GM23338 (cell line): Measurements from ENCODE around the gene OR2V2. TPM values are rescaled to one million over a fixed set of nuclear protein-coding genes. Genes with fewer than 3 reads are reported as not detected.
"Not testable (repeated sequence)": the region's sequence is repeated elsewhere in the genome, so short reads cannot be mapped to it uniquely, and the experiment has no call there.

Source experiments
- ATAC-seq: fragments of 200-7000 bp; cut with Tn5 transposase; 3 replicates; pipeline ENCODE4 v1.9.1; 2020
- DNase-seq: peaks from one replicate; pipeline ENCODE4 v3.0.0-alpha.2; 2015; ENCODE audit warnings: low spot score
- H2AFZ ChIP-seq: fragments of 200-600 bp; sonication (generic); 2 replicates; pipeline ENCODE4 v1.8.0; 2016; ENCODE audit warnings: antibody characterized with exemption, mild to moderate bottlenecking, moderate library complexity
- H3F3A ChIP-seq: fragments of 200-600 bp; sonication (generic); replicated peaks from 2 replicates; pipeline ENCODE4 v1.8.0; 2017; ENCODE audit warnings: antibody characterized with exemption, mixed run types, low read depth
- H3K27ac ChIP-seq: fragments of 200-600 bp; sonication (generic); 2 replicates; pipeline ENCODE4 v1.6.1; 2016; ENCODE audit warnings: low read depth
- H3K27me3 ChIP-seq: fragments of 200-600 bp; sonication (generic); 2 replicates; pipeline ENCODE4 v1.8.0; 2016; ENCODE audit warnings: mild to moderate bottlenecking, mixed run types, moderate library complexity; ENCODE audit not compliant: insufficient read depth
- H3K36me3 ChIP-seq: fragments of 200-600 bp; sonication (generic); 2 replicates; pipeline ENCODE4 v1.8.0; 2016; ENCODE audit warnings: mild to moderate bottlenecking; ENCODE audit not compliant: insufficient read depth
- H3K4me1 ChIP-seq: fragments of 200-600 bp; sonication (generic); 2 replicates; pipeline ENCODE4 v1.8.0; 2016; ENCODE audit warnings: mild to moderate bottlenecking, moderate library complexity; ENCODE audit not compliant: insufficient read depth
- H3K4me2 ChIP-seq: fragments of 200-600 bp; sonication (generic); 2 replicates; pipeline ENCODE4 v1.7.1; 2017; ENCODE audit warnings: mixed run types
- H3K4me3 ChIP-seq: fragments of 200-600 bp; sonication (generic); 2 replicates; pipeline ENCODE4 v1.6.1; 2016; ENCODE audit warnings: mixed run types
- H3K79me2 ChIP-seq: fragments of 200-600 bp; sonication (generic); replicated peaks from 2 replicates; pipeline ENCODE4 v1.8.0; 2017; ENCODE audit warnings: mild to moderate bottlenecking; ENCODE audit not compliant: insufficient read depth
- H3K9me2 ChIP-seq: fragments of 200-600 bp; sonication (generic); 2 replicates; pipeline ENCODE4 v1.8.0; 2017; ENCODE audit not compliant: insufficient read depth
- H4K20me1 ChIP-seq: fragments of 200-600 bp; sonication (generic); replicated peaks from 2 replicates; pipeline ENCODE4 v1.8.0; 2017; ENCODE audit warnings: mild to moderate bottlenecking; ENCODE audit not compliant: insufficient read depth
- H3K27ac Mint-ChIP-seq: 2 replicates; pipeline ENCODE4 v1.8.0; 2020; ENCODE audit warnings: inconsistent platforms, mild to moderate bottlenecking, moderate library complexity, mixed read lengths
- H3K27me3 Mint-ChIP-seq: 3 replicates; pipeline ENCODE4 v1.8.0; 2022; ENCODE audit warnings: low read depth, mild to moderate bottlenecking, moderate library complexity, mixed read lengths, inconsistent platforms; ENCODE audit not compliant: insufficient read depth, poor library complexity
- H3K36me3 Mint-ChIP-seq: 3 replicates; pipeline ENCODE4 v1.8.0; 2021; ENCODE audit warnings: low read depth, mild to moderate bottlenecking, inconsistent platforms, moderate library complexity, mixed read lengths
- H3K4me1 Mint-ChIP-seq: 3 replicates; pipeline ENCODE4 v1.8.0; 2020; ENCODE audit warnings: mild to moderate bottlenecking, inconsistent platforms, mixed read lengths
- H3K4me3 Mint-ChIP-seq: 3 replicates; pipeline ENCODE4 v1.8.0; 2021; ENCODE audit warnings: moderate library complexity, mild to moderate bottlenecking, inconsistent platforms, mixed read lengths
- H3K9me3 Mint-ChIP-seq: 3 replicates; pipeline ENCODE4 v1.8.0; 2020; ENCODE audit warnings: moderate library complexity, mild to moderate bottlenecking, inconsistent platforms, mixed read lengths
- EZH2 ChIP-seq: fragments of 200-600 bp; sonication (generic); IDR thresholded peaks from one replicate; pipeline ENCODE4 v1.8.0; 2017; ENCODE audit warnings: antibody characterized with exemption, mild to moderate bottlenecking, low read depth; ENCODE audit not compliant: unreplicated experiment
- polyA plus RNA-seq: library from polyadenylated mRNA; unstranded; fragments of >200 nt; fragmentation: Nextera tagmentation; extraction: Ambion mirVana; gene quantifications from 2 replicates; pipeline ENCODE4 v1.2.1, GENCODE V29; 2016
- total RNA-seq: library from RNA; depleted of rRNA; stranded (reverse); fragments of >200 nt; shearing (Covaris generic); gene quantifications from 2 replicates; pipeline ENCODE4 v1.2.3, GENCODE V29; 2014
- TF ChIP-seq, protein P1 (sequence below), 2 experiments: fragments of 200-600 bp in 1 of 2; sonication (generic) in 1 of 2; conservative IDR thresholded peaks; 2 replicates each; pipeline versions ENCODE4 v1.5.1 to v1.6.1; 2016 to 2017; ENCODE audit warnings: antibody characterized with exemption in 2 of 2, low read depth in 2 of 2, mild to moderate bottlenecking in 2 of 2, moderate library complexity in 1 of 2

OR2V2 gene
- total and polyA plus RNA-seq, 2 experiments from 2014 or later = not detected

GRCh38 chr5:181101930-181102674 is 45.3 kb upstream of the OR2V2 start:
- not testable (repeated sequence) for H3K9me2 ChIP-seq, H3K27ac ChIP-seq, H3K4me3 Mint-ChIP-seq, H3K4me2 ChIP-seq, H3K4me3 ChIP-seq, H3K27ac Mint-ChIP-seq, DNase-seq, H3K36me3 ChIP-seq, H3K4me1 ChIP-seq, H3K9me3 Mint-ChIP-seq, H2AFZ ChIP-seq, H3K79me2 ChIP-seq, H4K20me1 ChIP-seq, H3K36me3 Mint-ChIP-seq
- Histone ChIP-seq H3K27me3 (peaks cover 41% of the 10 kb centered on the region), H3F3A (peaks cover 16% of the 10 kb centered on the region; the same call in 1 of the 2 replicates)
- ATAC-seq = peak; percentile 23
- Mint-ChIP-seq H3K27me3 (peaks cover 38% of the 10 kb centered on the region), H3K4me1 (peaks cover 15% of the 10 kb centered on the region)

- peaks cover 12% of the 10 kb centered on the region; the same call in 1 of the 2 replicates for H3F3A ChIP-seq
- peak overlapping the region; percentile 78 for H3K4me2 ChIP-seq
- Mint-ChIP-seq H3K4me3 (peak overlapping the region; percentile 78), H3K27me3 (peaks cover 38% of the 10 kb centered on the region), H3K4me1 (peaks cover 27% of the 10 kb centered on the region)
- DNase-seq = peak; percentile 45
- TF ChIP-seq, protein P1, sequence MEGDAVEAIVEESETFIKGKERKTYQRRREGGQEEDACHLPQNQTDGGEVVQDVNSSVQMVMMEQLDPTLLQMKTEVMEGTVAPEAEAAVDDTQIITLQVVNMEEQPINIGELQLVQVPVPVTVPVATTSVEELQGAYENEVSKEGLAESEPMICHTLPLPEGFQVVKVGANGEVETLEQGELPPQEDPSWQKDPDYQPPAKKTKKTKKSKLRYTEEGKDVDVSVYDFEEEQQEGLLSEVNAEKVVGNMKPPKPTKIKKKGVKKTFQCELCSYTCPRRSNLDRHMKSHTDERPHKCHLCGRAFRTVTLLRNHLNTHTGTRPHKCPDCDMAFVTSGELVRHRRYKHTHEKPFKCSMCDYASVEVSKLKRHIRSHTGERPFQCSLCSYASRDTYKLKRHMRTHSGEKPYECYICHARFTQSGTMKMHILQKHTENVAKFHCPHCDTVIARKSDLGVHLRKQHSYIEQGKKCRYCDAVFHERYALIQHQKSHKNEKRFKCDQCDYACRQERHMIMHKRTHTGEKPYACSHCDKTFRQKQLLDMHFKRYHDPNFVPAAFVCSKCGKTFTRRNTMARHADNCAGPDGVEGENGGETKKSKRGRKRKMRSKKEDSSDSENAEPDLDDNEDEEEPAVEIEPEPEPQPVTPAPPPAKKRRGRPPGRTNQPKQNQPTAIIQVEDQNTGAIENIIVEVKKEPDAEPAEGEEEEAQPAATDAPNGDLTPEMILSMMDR (conservative IDR thresholded peaks at IDR 0.05; ENCODE audit: low read depth in 2 of 2) = peak in 1 of 2 experiments; percentile 7; a peak in 1 of 4 replicates
- TF ChIP-seq EZH2 = peak; percentile 72
- peaks cover 38% of the 10 kb centered on the region for H3K27me3 ChIP-seq
- H3K4me3 ChIP-seq = peak overlapping the region; percentile 51
- not testable (repeated sequence) for H3K36me3 ChIP-seq, H3K79me2 ChIP-seq, H3K9me2 ChIP-seq, H3K9me3 Mint-ChIP-seq, H4K20me1 ChIP-seq, H3K27ac ChIP-seq, H3K27ac Mint-ChIP-seq, H3K36me3 Mint-ChIP-seq
- peak overlapping the region; percentile 99 for H2AFZ ChIP-seq
- ATAC-seq = peak; percentile 6
- peaks cover 12% of the 10 kb centered on the region for H3K4me1 ChIP-seq
Observed at GRCh38 chr5:181104259-181104568, 43.2 kb upstream of the OR2V2 start.

DNA sequence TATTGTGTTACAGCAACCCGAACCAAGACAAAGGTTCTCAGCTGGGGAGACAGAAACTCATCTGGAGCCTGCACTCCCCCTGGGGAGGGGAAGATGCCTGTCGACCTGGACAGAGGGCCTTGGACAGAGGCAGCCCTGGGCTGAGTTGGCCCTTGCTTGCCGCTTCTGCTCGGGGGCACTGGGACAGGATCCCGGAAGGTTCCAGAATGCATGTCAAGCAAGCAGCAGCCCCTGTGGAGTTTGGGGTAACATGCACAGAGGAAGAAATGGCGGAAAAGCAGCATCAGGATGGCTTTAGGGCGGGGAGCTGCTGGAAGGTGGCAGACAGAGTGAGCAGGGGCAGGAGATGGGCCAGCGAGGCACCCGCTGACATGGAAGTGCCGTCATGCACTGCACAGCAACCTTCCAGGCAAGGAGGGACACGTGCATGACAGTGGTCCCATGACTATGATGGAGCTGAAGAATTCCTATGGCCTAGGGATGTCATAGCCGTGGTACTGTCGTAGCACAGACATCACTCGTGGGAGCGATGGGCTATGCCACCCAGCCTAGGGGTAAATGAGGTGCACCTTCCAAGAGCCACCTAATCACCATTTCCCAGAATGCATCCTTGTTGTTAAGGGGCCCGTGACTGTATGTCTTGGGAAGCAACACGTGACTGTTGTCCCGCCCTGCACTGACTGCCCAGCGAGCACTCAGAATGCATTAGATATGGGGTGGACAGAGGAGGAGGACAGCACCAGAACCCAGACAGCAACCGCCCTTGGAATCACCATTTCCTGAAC is 42.6 kb upstream of the OR2V2 start:
- Mint-ChIP-seq H3K4me3 (peak overlapping the region; percentile 78), H3K4me1 (peaks cover 28% of the 10 kb centered on the region), H3K27me3 (peaks cover 32% of the 10 kb centered on the region)
- H3F3A ChIP-seq, H3K9me3 Mint-ChIP-seq, H3K36me3 ChIP-seq, DNase-seq, H3K79me2 ChIP-seq, ATAC-seq, H3K36me3 Mint-ChIP-seq, H2AFZ ChIP-seq, H3K27ac ChIP-seq, H3K27ac Mint-ChIP-seq, H3K9me2 ChIP-seq, H4K20me1 ChIP-seq: not testable (repeated sequence)
- H3K4me1 ChIP-seq = peaks cover 17% of the 10 kb centered on the region
- peaks cover 33% of the 10 kb centered on the region for H3K27me3 ChIP-seq
- peak overlapping the region; percentile 78 for H3K4me2 ChIP-seq
- peak overlapping the region; percentile 51; the same call in 1 of the 2 replicates for H3K4me3 ChIP-seq
